Bronchus fibroblast of lung (primary cell): ENCODE measurements around the gene ASCL4. TPM values are rescaled to one million over a fixed set of nuclear protein-coding genes. Genes with fewer than 3 reads are reported as not detected.

Experiments used
- total RNA-seq: library from RNA; depleted of rRNA; stranded (reverse); fragments of >200 nt; gene quantifications from 2 replicates; pipeline ENCODE4 v1.2.3, GENCODE V29; 2015

Gene ASCL4
- total RNA-seq, result not detected in 2 replicates

GRCh38 chr12:107774349-107775029, at the start of gene ASCL4:
Gene ASCL4, plus strand, starts transcription at chr12:107774704. Its CDS starts 515 bp downstream, at chr12:107775219.

GRCh38 chr12:107760809-107761501, 13.5 kb upstream of the ASCL4 start, which contains the start of gene PRDM4:
Gene PRDM4, minus strand, starts transcription at chr12:107761137. Its CDS starts 622 bp downstream, at chr12:107760515.

Other genes starting within 250 kb of the ASCL4 start
- gene PWP1, start 88.9 kb upstream of the ASCL4 start, total RNA-seq, result 59.2 and 99.5 TPM in 2 replicates
- 17.8 and 18.4 TPM in 2 replicates for gene PRDM4, start 13.6 kb upstream of the ASCL4 start, total RNA-seq